Measurements from ENCODE around the gene RTTN. TPM values are rescaled to one million over a fixed set of nuclear protein-coding genes. Genes with fewer than 3 reads are reported as not detected.

RTTN gene
- total and polyA plus RNA-seq, 4 donors, result 1.1 to 14.3 (median 8.8) TPM

GRCh38 chr18:70188113-70188512, 17.4 kb downstream of the RTTN start:
- H3K36me3 ChIP-seq (ENCODE audit: control insufficient read depth in 4 of 4, insufficient read depth in 3 of 4, low read depth in 1 of 4, low read length in 3 of 4), result peaks cover 0 to 7% (median 5%) of the 10 kb centered on the region in 4 donors
- no peaks in the 10 kb centered on the region for H3K4me1 ChIP-seq (ENCODE audit: control insufficient read depth in 4 of 4, insufficient read depth in 4 of 4, low read length in 3 of 4)
- no peak overlapping the region for H3K27ac ChIP-seq (ENCODE audit: low read depth in 1 of 2, low read length in 2 of 2)
- DNase-seq (ENCODE audit: low spot score), result no peak
- no peak overlapping the region for H3K9ac ChIP-seq (ENCODE audit: low read depth in 1 of 2, low read length in 2 of 2)
- no peaks in the 10 kb centered on the region for H3K27me3 ChIP-seq (ENCODE audit: control insufficient read depth in 4 of 4, insufficient read depth in 4 of 4, low read length in 3 of 4)
- no peaks in the 10 kb centered on the region for H3K9me3 ChIP-seq (ENCODE audit: control insufficient read depth in 4 of 4, low read length in 3 of 4)
- no peak overlapping the region for H3K4me3 ChIP-seq (ENCODE audit: low read depth in 1 of 3, low read length in 3 of 3)
- TF ChIP-seq RAD21 (IDR thresholded peaks at IDR 0.05), result no peak
- no peak for TF ChIP-seq JUND (IDR thresholded peaks at IDR 0.05)
- TF ChIP-seq ATF3 (IDR thresholded peaks at IDR 0.05), result no peak
- TF ChIP-seq YY1 (IDR thresholded peaks at IDR 0.05), result no peak
- TF ChIP-seq GABPA (IDR thresholded peaks at IDR 0.05 in 1 of 2, conservative IDR thresholded peaks at IDR 0.05 in 1 of 2), result no peak
- TF ChIP-seq, protein P1, sequence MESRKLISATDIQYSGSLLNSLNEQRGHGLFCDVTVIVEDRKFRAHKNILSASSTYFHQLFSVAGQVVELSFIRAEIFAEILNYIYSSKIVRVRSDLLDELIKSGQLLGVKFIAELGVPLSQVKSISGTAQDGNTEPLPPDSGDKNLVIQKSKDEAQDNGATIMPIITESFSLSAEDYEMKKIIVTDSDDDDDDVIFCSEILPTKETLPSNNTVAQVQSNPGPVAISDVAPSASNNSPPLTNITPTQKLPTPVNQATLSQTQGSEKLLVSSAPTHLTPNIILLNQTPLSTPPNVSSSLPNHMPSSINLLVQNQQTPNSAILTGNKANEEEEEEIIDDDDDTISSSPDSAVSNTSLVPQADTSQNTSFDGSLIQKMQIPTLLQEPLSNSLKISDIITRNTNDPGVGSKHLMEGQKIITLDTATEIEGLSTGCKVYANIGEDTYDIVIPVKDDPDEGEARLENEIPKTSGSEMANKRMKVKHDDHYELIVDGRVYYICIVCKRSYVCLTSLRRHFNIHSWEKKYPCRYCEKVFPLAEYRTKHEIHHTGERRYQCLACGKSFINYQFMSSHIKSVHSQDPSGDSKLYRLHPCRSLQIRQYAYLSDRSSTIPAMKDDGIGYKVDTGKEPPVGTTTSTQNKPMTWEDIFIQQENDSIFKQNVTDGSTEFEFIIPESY (IDR thresholded peaks at IDR 0.05), result no peak
- no peak for TF ChIP-seq CTCF (IDR thresholded peaks at IDR 0.05; ENCODE audit: low read depth, low read length, missing input control)
- TF ChIP-seq RXRA (IDR thresholded peaks at IDR 0.05), result no peak
- no peak for TF ChIP-seq SP1 (IDR thresholded peaks at IDR 0.05)
- no peak for TF ChIP-seq FOXA1 (IDR thresholded peaks at IDR 0.05)
- no peak for TF ChIP-seq TAF1 (conservative IDR thresholded peaks at IDR 0.05)
- TF ChIP-seq FOXA2 (IDR thresholded peaks at IDR 0.05), result no peak
- TF ChIP-seq, protein P2, sequence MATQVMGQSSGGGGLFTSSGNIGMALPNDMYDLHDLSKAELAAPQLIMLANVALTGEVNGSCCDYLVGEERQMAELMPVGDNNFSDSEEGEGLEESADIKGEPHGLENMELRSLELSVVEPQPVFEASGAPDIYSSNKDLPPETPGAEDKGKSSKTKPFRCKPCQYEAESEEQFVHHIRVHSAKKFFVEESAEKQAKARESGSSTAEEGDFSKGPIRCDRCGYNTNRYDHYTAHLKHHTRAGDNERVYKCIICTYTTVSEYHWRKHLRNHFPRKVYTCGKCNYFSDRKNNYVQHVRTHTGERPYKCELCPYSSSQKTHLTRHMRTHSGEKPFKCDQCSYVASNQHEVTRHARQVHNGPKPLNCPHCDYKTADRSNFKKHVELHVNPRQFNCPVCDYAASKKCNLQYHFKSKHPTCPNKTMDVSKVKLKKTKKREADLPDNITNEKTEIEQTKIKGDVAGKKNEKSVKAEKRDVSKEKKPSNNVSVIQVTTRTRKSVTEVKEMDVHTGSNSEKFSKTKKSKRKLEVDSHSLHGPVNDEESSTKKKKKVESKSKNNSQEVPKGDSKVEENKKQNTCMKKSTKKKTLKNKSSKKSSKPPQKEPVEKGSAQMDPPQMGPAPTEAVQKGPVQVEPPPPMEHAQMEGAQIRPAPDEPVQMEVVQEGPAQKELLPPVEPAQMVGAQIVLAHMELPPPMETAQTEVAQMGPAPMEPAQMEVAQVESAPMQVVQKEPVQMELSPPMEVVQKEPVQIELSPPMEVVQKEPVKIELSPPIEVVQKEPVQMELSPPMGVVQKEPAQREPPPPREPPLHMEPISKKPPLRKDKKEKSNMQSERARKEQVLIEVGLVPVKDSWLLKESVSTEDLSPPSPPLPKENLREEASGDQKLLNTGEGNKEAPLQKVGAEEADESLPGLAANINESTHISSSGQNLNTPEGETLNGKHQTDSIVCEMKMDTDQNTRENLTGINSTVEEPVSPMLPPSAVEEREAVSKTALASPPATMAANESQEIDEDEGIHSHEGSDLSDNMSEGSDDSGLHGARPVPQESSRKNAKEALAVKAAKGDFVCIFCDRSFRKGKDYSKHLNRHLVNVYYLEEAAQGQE (IDR thresholded peaks at IDR 0.05), result no peak
- no peak for TF ChIP-seq MAX (IDR thresholded peaks at IDR 0.05)
- TF ChIP-seq HNF4A (conservative IDR thresholded peaks at IDR 0.05), result no peak

- WGBS, result 97% methylated on average over 2 of the region's 2 CpGs
- Histone ChIP-seq H3K9me3 (ENCODE audit: control insufficient read depth in 4 of 4, low read length in 3 of 4) (no peaks in the 10 kb centered on the region), H3K27ac (ENCODE audit: low read depth in 1 of 2, low read length in 2 of 2) (no peak overlapping the region), H3K4me1 (ENCODE audit: control insufficient read depth in 4 of 4, insufficient read depth in 4 of 4, low read length in 3 of 4) (no peaks in the 10 kb centered on the region), H3K9ac (ENCODE audit: low read depth in 1 of 2, low read length in 2 of 2) (no peak overlapping the region), H3K36me3 (ENCODE audit: control insufficient read depth in 4 of 4, insufficient read depth in 3 of 4, low read depth in 1 of 4, low read length in 3 of 4) (peaks cover 0 to 7% (median 3%) of the 10 kb centered on the region in 4 donors), H3K4me3 (ENCODE audit: low read depth in 1 of 3, low read length in 3 of 3) (no peak overlapping the region), H3K27me3 (ENCODE audit: control insufficient read depth in 4 of 4, insufficient read depth in 4 of 4, low read length in 3 of 4) (no peaks in the 10 kb centered on the region)
- no peak for TF ChIP-seq NR2F2 (IDR thresholded peaks at IDR 0.05)
- no peak for TF ChIP-seq RAD21 (IDR thresholded peaks at IDR 0.05)
- TF ChIP-seq HNF4G (IDR thresholded peaks at IDR 0.05), result no peak
- TF ChIP-seq ATF3 (IDR thresholded peaks at IDR 0.05), result no peak
- TF ChIP-seq GABPA (IDR thresholded peaks at IDR 0.05 in 1 of 2, conservative IDR thresholded peaks at IDR 0.05 in 1 of 2), result no peak
- TF ChIP-seq, protein P2 (IDR thresholded peaks at IDR 0.05), result no peak
- no peak for TF ChIP-seq YY1 (IDR thresholded peaks at IDR 0.05)
- TF ChIP-seq SP1 (IDR thresholded peaks at IDR 0.05), result no peak
- no peak for DNase-seq (ENCODE audit: low spot score)
Measured at GRCh38 chr18:70183441-70183840, 22.0 kb downstream of the RTTN start.
